Mucosa of rectum (tissue), 2 donors: ENCODE results near the gene TMEM255B.
A peak's percentile ranks its signal among the peaks of the same experiment; 100 is the strongest.

Experiments used
- H3K27ac ChIP-seq, 2 donors: one replicate each; pipeline ENCODE4 v1.7.0; 2013; ENCODE audit warnings: inconsistent platforms in 2 of 2, low read depth in 2 of 2, low read length in 2 of 2
- H3K27me3 ChIP-seq, 2 donors: one replicate each; pipeline ENCODE4 v1.7.0; 2013; ENCODE audit warnings: low read length in 2 of 2; ENCODE audit not compliant: control insufficient read depth in 2 of 2, insufficient read depth in 2 of 2
- H3K36me3 ChIP-seq, 2 donors: one replicate each; pipeline ENCODE4 v1.7.0; 2013; ENCODE audit warnings: low read length in 2 of 2; ENCODE audit not compliant: control insufficient read depth in 2 of 2, insufficient read depth in 2 of 2
- H3K4me1 ChIP-seq, 2 donors: one replicate each; pipeline ENCODE4 v1.7.0; 2013; ENCODE audit warnings: low read length in 2 of 2, mild to moderate bottlenecking in 1 of 2; ENCODE audit not compliant: control insufficient read depth in 2 of 2, insufficient read depth in 2 of 2
- H3K4me3 ChIP-seq, 2 donors: one replicate each; pipeline ENCODE4 v1.7.0; 2013; ENCODE audit warnings: low read length in 2 of 2
- H3K9ac ChIP-seq, 2 donors: one replicate each; pipeline ENCODE4 v1.7.0; 2013; ENCODE audit warnings: low read length in 2 of 2, low read depth in 1 of 2, mild to moderate bottlenecking in 1 of 2
- H3K9me3 ChIP-seq, 2 donors: one replicate each; pipeline ENCODE4 v1.7.0; 2013; ENCODE audit warnings: low read length in 2 of 2; ENCODE audit not compliant: control insufficient read depth in 2 of 2
- donor health status: healthy.
- donor health status: Normal muscosa, but diverticular disease.

Gene TMEM255B

GRCh38 chr13:113839536-113840204 is 80.6 kb downstream of the TMEM255B start:
- Histone ChIP-seq H3K36me3 (peaks cover 9 to 14% of the 10 kb centered on the region in 2 donors), H3K27ac (peak overlapping the region; percentile 79 to 90), H3K27me3 (no peaks in the 10 kb centered on the region), H3K4me3 (no peak overlapping the region), H3K4me1 (peaks cover 39 to 40% of the 10 kb centered on the region in 2 donors), H3K9ac (peak overlapping the region; percentile 24 to 66), H3K9me3 (no peaks in the 10 kb centered on the region)

DNA sequence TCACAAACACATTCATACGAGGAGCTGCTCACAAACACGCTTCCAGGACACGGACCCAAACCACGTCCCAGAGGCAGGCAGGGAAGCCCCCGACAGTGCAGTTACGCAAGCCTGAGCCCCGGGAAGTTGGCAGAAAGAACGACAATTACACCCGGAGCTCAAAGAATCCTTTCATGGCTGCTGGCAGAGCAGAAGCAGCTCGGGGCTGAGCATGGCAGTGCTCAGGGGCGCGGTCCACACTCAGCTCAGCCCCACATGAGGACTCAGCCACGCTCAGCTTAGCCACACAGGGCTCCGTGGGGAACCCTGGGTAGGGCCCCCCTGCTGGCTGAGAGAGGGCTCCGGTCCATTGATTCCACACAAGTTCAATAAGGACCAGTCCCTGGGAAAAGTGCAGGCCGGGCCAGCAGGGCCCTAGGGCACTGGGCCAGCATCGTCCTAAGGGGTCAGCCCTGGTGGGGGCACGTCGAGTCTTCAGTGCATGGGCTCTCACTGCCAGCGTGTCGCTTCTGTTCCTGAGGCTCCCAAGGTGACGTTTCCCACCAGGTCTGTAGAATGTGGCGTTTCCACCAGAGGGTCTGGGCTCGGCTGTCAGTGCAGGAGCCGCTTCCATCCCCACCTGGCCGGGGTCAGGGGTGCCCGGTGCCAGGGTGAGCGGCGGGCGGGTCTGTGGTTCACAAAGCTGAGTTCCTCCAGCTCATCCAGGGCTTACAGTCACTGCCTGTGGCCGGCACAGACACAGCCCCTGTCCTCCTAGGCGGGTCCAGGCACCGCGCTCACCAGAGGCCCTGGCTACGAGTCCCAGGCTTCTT is 81.7 kb downstream of the TMEM255B start:
- H3K27me3 ChIP-seq: no peaks in the 10 kb centered on the region
- H3K4me1 ChIP-seq: peaks cover 39 to 40% of the 10 kb centered on the region in 2 donors
- no peaks in the 10 kb centered on the region for H3K9me3 ChIP-seq
- no peak overlapping the region for H3K4me3 ChIP-seq
- H3K36me3 ChIP-seq: peaks cover 5 to 16% of the 10 kb centered on the region in 2 donors
- peak overlapping the region; percentile 34 to 66 for H3K9ac ChIP-seq
- peak overlapping the region; percentile 79 to 90 for H3K27ac ChIP-seq

DNA sequence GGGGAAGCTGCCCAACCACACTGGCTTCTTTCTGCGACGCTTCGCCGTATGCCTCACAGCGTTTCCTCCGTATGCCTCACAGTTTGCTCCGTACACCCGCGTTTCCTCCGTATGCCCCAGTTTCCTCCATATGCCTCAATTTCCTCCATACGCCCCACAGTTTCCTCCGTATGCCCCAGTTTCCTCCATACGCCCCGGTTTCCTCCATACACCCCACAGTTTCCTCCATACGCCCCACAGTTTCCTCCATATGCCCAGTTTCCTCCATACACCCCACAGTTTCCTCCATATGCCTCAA is 82.3 kb downstream of the TMEM255B start:
- Histone ChIP-seq H3K4me1 (peaks cover 39 to 40% of the 10 kb centered on the region in 2 donors), H3K4me3 (no peak overlapping the region), H3K9ac (no peak overlapping the region), H3K27ac (no peak overlapping the region), H3K27me3 (no peaks in the 10 kb centered on the region), H3K9me3 (no peaks in the 10 kb centered on the region), H3K36me3 (peaks cover 9 to 21% of the 10 kb centered on the region in 2 donors)

DNA sequence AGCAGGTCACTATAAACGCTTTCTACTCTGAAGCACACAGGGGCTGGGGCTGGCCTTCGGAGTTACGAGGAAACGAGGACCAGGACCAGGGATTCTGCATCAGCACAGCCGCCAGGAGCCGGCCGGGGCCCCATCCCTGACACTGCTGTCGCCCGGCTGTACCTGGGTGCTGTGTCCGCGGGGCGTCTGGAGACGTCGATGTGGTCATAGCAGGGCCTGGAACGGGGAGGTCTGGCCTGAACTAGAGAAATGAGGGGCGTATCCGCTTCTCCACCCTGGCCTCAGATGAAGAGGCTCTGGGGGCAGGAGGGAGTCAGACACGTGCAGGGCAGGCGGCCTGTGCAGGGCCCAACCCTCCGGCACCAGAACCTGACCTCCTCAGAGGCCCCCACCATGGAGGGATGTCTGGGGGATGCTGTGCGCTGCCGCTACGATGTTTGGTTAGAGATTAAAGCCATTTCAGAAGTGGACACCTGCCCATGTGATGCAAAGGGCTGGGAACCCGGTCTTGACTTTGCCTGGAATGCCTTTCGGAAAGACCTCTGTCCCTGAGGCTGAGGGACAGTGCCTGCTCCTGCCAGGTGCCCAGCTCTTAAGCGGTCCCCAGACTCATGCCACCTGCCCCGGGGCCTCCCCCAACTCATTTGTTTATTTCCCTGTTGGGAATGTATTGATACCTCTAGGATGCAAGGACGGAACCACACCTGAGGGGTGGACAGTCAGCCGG is 83.5 kb downstream of the TMEM255B start:
- H3K27ac ChIP-seq: no peak overlapping the region
- no peak overlapping the region for H3K4me3 ChIP-seq
- H3K36me3 ChIP-seq: peaks cover 18 to 26% of the 10 kb centered on the region in 2 donors
- H3K4me1 ChIP-seq: peaks cover 33 to 34% of the 10 kb centered on the region in 2 donors
- no peaks in the 10 kb centered on the region for H3K9me3 ChIP-seq
- H3K9ac ChIP-seq: no peak overlapping the region
- H3K27me3 ChIP-seq: no peaks in the 10 kb centered on the region

DNA sequence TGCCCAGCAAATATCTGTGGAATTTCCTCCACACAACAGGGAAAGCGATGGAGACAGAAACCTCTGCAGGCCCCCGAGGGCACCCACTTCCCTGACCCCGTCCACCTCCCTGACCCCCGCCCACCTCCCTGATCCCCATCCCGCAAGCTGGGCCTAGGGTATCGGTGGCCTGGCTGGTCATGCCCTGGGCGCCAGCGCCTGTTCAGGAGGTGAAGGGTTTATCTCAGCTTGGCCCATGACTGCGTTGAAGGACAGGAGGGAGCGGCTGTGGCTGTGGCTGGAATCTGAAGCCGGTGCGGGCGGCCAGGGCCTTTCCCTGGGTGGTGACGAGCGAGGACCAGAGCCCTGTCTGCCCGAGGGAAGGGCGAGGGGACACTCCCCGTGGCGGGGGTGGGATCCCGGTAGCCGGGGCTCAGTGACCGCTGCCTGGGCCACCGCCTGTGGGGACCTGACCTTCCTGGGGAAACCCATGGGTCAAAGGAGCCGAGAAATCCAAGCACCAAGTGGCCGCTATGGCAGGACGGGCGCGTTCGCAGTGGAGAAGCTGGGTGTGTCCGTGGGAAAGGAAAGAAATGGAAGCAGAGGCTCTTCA is 84.1 kb downstream of the TMEM255B start:
- no peaks in the 10 kb centered on the region for H3K27me3 ChIP-seq
- peaks cover 18 to 26% of the 10 kb centered on the region in 2 donors for H3K36me3 ChIP-seq
- no peaks in the 10 kb centered on the region for H3K9me3 ChIP-seq
- H3K4me1 ChIP-seq: peaks cover 26 to 27% of the 10 kb centered on the region in 2 donors
- no peak overlapping the region for H3K27ac ChIP-seq
- no peak overlapping the region for H3K9ac ChIP-seq
- H3K4me3 ChIP-seq: no peak overlapping the region

- H3K36me3 ChIP-seq: peaks cover 18 to 26% of the 10 kb centered on the region in 2 donors
- no peak overlapping the region for H3K27ac ChIP-seq
Measured at GRCh38 chr13:113843864-113844556, 85.0 kb downstream of the TMEM255B start.

DNA sequence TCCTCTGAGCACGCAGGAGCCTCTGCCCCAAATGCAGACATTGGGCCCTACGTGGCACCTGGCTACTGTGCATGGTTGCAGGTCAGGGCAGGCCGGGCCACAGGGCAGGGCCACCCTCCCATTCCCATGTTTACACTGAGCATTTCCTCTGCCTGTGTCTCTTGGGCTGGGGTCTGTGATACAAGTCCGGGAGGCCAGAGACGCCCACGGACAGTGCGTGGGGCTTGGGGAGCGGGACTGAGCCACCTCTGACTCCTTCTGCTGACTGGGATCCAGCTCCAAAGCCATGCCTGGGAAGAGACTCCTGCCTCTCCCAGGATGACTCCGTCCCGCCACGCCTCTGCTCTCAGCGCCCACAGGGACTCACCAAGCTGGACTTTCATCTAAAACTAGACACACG is 86.0 kb downstream of the TMEM255B start:
- Histone ChIP-seq H3K27me3 (no peaks in the 10 kb centered on the region), H3K9ac (no peak overlapping the region), H3K9me3 (no peaks in the 10 kb centered on the region), H3K4me1 (peaks cover 22 to 26% of the 10 kb centered on the region in 2 donors), H3K36me3 (peaks cover 18 to 26% of the 10 kb centered on the region in 2 donors), H3K27ac (no peak overlapping the region), H3K4me3 (no peak overlapping the region)

More at GRCh38 chr13:113843864-113844556, 85.0 kb downstream of the TMEM255B start:
- Histone ChIP-seq H3K4me3 (no peak overlapping the region), H3K9ac (no peak overlapping the region), H3K4me1 (peaks cover 25 to 27% of the 10 kb centered on the region in 2 donors), H3K9me3 (no peaks in the 10 kb centered on the region), H3K27me3 (no peaks in the 10 kb centered on the region)

DNA sequence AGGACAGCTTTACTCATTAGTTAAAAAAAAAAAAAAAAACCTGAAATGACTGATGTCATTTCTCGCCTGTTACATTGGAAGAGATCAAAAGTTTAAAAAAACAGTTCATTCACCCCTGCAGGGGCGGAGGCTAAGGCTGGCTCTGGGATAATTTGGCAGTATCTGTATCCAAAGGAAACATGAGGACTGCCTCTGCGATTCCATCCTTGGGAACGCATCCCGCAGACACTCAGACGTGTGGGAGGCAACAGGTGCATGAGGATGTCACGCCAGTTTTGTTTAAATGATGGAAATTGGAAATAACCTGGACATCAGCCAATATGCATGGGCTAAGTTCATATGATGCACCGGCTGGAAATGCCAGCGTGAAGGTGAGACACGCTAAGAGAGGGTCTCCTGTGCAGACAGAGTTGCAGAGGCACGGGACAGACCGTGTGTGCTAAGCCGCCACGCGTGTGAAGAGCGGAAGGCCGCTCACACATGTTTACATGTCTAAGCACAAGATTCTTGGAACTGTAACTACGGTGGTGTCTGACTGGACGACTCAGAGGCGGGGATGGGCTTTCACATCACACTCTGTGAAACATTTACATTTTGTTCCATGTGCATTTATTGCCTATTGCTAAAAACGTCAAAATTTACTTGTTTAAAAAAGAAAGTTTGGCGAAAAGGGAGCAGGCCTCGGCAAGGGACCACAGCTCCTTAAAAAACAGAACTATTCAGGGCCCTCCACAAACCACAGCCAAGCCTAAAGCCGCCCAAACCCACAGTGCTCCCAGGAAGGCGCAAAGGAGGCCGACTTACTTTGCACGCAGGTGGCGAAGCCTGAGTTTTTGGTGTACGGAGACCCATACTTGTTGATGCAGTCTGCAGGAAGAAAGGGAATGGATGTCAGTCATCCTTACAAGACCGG is 87.0 kb downstream of the TMEM255B start:
- Histone ChIP-seq H3K27ac (no peak overlapping the region), H3K4me1 (peaks cover 18 to 19% of the 10 kb centered on the region in 2 donors), H3K9me3 (no peaks in the 10 kb centered on the region), H3K27me3 (no peaks in the 10 kb centered on the region), H3K9ac (no peak overlapping the region), H3K36me3 (peaks cover 18 to 26% of the 10 kb centered on the region in 2 donors), H3K4me3 (no peak overlapping the region)
